ENCODE data around the gene RGS9. TPM values are rescaled to one million over a fixed set of nuclear protein-coding genes. Genes with fewer than 3 reads are reported as not detected.

The RGS9 gene
- total RNA-seq, 3 donors from 2014 or later: 0.55 to 0.87 (median 0.56) TPM

- H3K4me1 Mint-ChIP-seq (ENCODE audit: low read depth): peaks cover 9% of the 10 kb centered on the region
- ATAC-seq: peak in 1 of 2 donors; percentile 48
Observed at GRCh38 chr17:65243838-65244625, 106.9 kb downstream of the RGS9 start.

GRCh38 chr17:65246252-65246651 is 109.1 kb downstream of the RGS9 start:
- no peak for ATAC-seq
- Mint-ChIP-seq H3K27me3 (ENCODE audit: low read depth) (peaks cover 4% of the 10 kb centered on the region), H3K4me1 (ENCODE audit: low read depth) (peaks cover 9% of the 10 kb centered on the region), H3K4me3 (no peak overlapping the region), H3K9me3 (no peaks in the 10 kb centered on the region), H3K36me3 (ENCODE audit: insufficient read depth) (no peaks in the 10 kb centered on the region)
- DNase-seq: no peak

More at GRCh38 chr17:65243838-65244625, 106.9 kb downstream of the RGS9 start:
- H3K4me3 Mint-ChIP-seq: no peak overlapping the region
- DNase-seq: no peak
- no peaks in the 10 kb centered on the region for H3K36me3 Mint-ChIP-seq (ENCODE audit: insufficient read depth)
- peaks cover 2% of the 10 kb centered on the region for H3K27me3 Mint-ChIP-seq (ENCODE audit: low read depth)
- H3K9me3 Mint-ChIP-seq: no peaks in the 10 kb centered on the region

GRCh38 chr17:65249774-65250173 is 112.6 kb downstream of the RGS9 start:
- DNase-seq (no peak), ATAC-seq (no peak)
- no peaks in the 10 kb centered on the region for H3K36me3 Mint-ChIP-seq (ENCODE audit: insufficient read depth)
- H3K9me3 Mint-ChIP-seq: no peaks in the 10 kb centered on the region
- H3K4me1 Mint-ChIP-seq (ENCODE audit: low read depth): peaks cover 2% of the 10 kb centered on the region
- H3K4me3 Mint-ChIP-seq: no peak overlapping the region
- H3K27me3 Mint-ChIP-seq (ENCODE audit: low read depth): peaks cover 17% of the 10 kb centered on the region

GRCh38 chr17:65254166-65254565 is 117.0 kb downstream of the RGS9 start:
- Mint-ChIP-seq H3K36me3 (ENCODE audit: insufficient read depth) (no peaks in the 10 kb centered on the region), H3K4me3 (no peak overlapping the region), H3K4me1 (ENCODE audit: low read depth) (no peaks in the 10 kb centered on the region), H3K27me3 (ENCODE audit: low read depth) (peaks cover 25% of the 10 kb centered on the region), H3K9me3 (peaks cover 5% of the 10 kb centered on the region)
- ATAC-seq (no peak), DNase-seq (no peak)

GRCh38 chr17:65259281-65259680 is 122.1 kb downstream of the RGS9 start:
- no peak for DNase-seq
- Mint-ChIP-seq H3K9me3 (peaks cover 5% of the 10 kb centered on the region), H3K36me3 (ENCODE audit: insufficient read depth) (no peaks in the 10 kb centered on the region), H3K4me3 (no peak overlapping the region), H3K27me3 (ENCODE audit: low read depth) (peaks cover 10% of the 10 kb centered on the region), H3K4me1 (ENCODE audit: low read depth) (peaks cover 8% of the 10 kb centered on the region)
- no peak for ATAC-seq

GRCh38 chr17:65259696-65260485 is 122.7 kb downstream of the RGS9 start:
- no peak for ATAC-seq
- no peaks in the 10 kb centered on the region for H3K36me3 Mint-ChIP-seq (ENCODE audit: insufficient read depth)
- peaks cover 5% of the 10 kb centered on the region for H3K9me3 Mint-ChIP-seq
- H3K4me3 Mint-ChIP-seq: no peak overlapping the region
- DNase-seq: no peak
- H3K27me3 Mint-ChIP-seq (ENCODE audit: low read depth): peaks cover 8% of the 10 kb centered on the region
- peaks cover 8% of the 10 kb centered on the region for H3K4me1 Mint-ChIP-seq (ENCODE audit: low read depth)

GRCh38 chr17:65260626-65261025 is 123.5 kb downstream of the RGS9 start:
- DNase-seq (no peak), ATAC-seq (no peak)
- H3K4me3 Mint-ChIP-seq: no peak overlapping the region
- H3K4me1 Mint-ChIP-seq (ENCODE audit: low read depth): peaks cover 14% of the 10 kb centered on the region
- peaks cover 5% of the 10 kb centered on the region for H3K9me3 Mint-ChIP-seq
- peaks cover 8% of the 10 kb centered on the region for H3K27me3 Mint-ChIP-seq (ENCODE audit: low read depth)
- no peaks in the 10 kb centered on the region for H3K36me3 Mint-ChIP-seq (ENCODE audit: insufficient read depth)

- peaks cover 9% of the 10 kb centered on the region for H3K9me3 Mint-ChIP-seq
- DNase-seq: no peak
- no peak overlapping the region for H3K4me3 Mint-ChIP-seq
- no peak for ATAC-seq
- H3K4me1 Mint-ChIP-seq (ENCODE audit: low read depth): peaks cover 19% of the 10 kb centered on the region
- no peaks in the 10 kb centered on the region for H3K36me3 Mint-ChIP-seq (ENCODE audit: insufficient read depth)
- peaks cover 8% of the 10 kb centered on the region for H3K27me3 Mint-ChIP-seq (ENCODE audit: low read depth)
Observed at GRCh38 chr17:65261152-65261551, 124.0 kb downstream of the RGS9 start.

GRCh38 chr17:65261682-65262636 is 124.8 kb downstream of the RGS9 start:
- ATAC-seq: peak in 1 of 2 donors; percentile 55
- Mint-ChIP-seq H3K27me3 (ENCODE audit: low read depth) (peaks cover 8% of the 10 kb centered on the region), H3K9me3 (peaks cover 12% of the 10 kb centered on the region), H3K4me3 (peak overlapping the region; percentile 40), H3K4me1 (ENCODE audit: low read depth) (peaks cover 19% of the 10 kb centered on the region), H3K36me3 (ENCODE audit: insufficient read depth) (no peaks in the 10 kb centered on the region)
- no peak for DNase-seq

GRCh38 chr17:65265276-65265675 is 128.1 kb downstream of the RGS9 start:
- H3K27me3 Mint-ChIP-seq (ENCODE audit: low read depth): no peaks in the 10 kb centered on the region
- no peak overlapping the region for H3K4me3 Mint-ChIP-seq
- peaks cover 14% of the 10 kb centered on the region for H3K9me3 Mint-ChIP-seq
- DNase-seq (no peak), ATAC-seq (no peak)
- H3K36me3 Mint-ChIP-seq (ENCODE audit: insufficient read depth): no peaks in the 10 kb centered on the region
- peaks cover 19% of the 10 kb centered on the region for H3K4me1 Mint-ChIP-seq (ENCODE audit: low read depth)

GRCh38 chr17:65268832-65269231 is 131.7 kb downstream of the RGS9 start:
- no peak overlapping the region for H3K4me3 Mint-ChIP-seq
- no peaks in the 10 kb centered on the region for H3K36me3 Mint-ChIP-seq (ENCODE audit: insufficient read depth)
- peaks cover 11% of the 10 kb centered on the region for H3K4me1 Mint-ChIP-seq (ENCODE audit: low read depth)
- H3K27me3 Mint-ChIP-seq (ENCODE audit: low read depth): peaks cover 3% of the 10 kb centered on the region
- DNase-seq (no peak), ATAC-seq (no peak)
- peaks cover 14% of the 10 kb centered on the region for H3K9me3 Mint-ChIP-seq

- Mint-ChIP-seq H3K9me3 (peaks cover 14% of the 10 kb centered on the region), H3K4me3 (no peak overlapping the region), H3K27me3 (ENCODE audit: low read depth) (peaks cover 6% of the 10 kb centered on the region), H3K36me3 (ENCODE audit: insufficient read depth) (no peaks in the 10 kb centered on the region), H3K4me1 (ENCODE audit: low read depth) (peaks cover 4% of the 10 kb centered on the region)
- DNase-seq (no peak), ATAC-seq (no peak)
Observed at GRCh38 chr17:65270499-65271253, 133.5 kb downstream of the RGS9 start.

GRCh38 chr17:65271296-65271695 is 134.1 kb downstream of the RGS9 start:
- ATAC-seq (no peak), DNase-seq (no peak)
- Mint-ChIP-seq H3K4me1 (ENCODE audit: low read depth) (no peaks in the 10 kb centered on the region), H3K27me3 (ENCODE audit: low read depth) (peaks cover 6% of the 10 kb centered on the region), H3K36me3 (ENCODE audit: insufficient read depth) (no peaks in the 10 kb centered on the region), H3K9me3 (peaks cover 8% of the 10 kb centered on the region), H3K4me3 (no peak overlapping the region)

Measured in activated T-cell treated with anti-CD3 and anti-CD28 coated beads, Interleukin-2, amount 50 U/mL, for 4 hours (primary cell).